ENCODE measurements around the gene FDX2.

The FDX2 gene

GRCh38 chr19:10289167-10289835 lies 26.5 kb downstream of the FDX2 start:
- peak overlapping the region; percentile 19 to 55 for H3K4me3 ChIP-seq (ENCODE audit: low read length in 2 of 2)
- H3K36me3 ChIP-seq (replicated peaks in 1 of 2; ENCODE audit: control insufficient read depth in 2 of 2, insufficient read depth in 2 of 2, low read length in 2 of 2) = peaks cover 0 to 19% of the 10 kb centered on the region in 2 donors
- H3K79me1 ChIP-seq (ENCODE audit: low read depth, low read length) = no peaks in the 10 kb centered on the region
- peaks cover 5 to 15% of the 10 kb centered on the region in 2 donors for H3K9me3 ChIP-seq (replicated peaks in 1 of 2; ENCODE audit: control insufficient read depth in 2 of 2, insufficient read depth in 1 of 2, low read depth in 1 of 2, low read length in 2 of 2)
- no peak overlapping the region for H2AK5ac ChIP-seq (ENCODE audit: low read depth, low read length)
- H3K18ac ChIP-seq (ENCODE audit: low read length) = peak overlapping the region; percentile 3
- no peak overlapping the region for H4K91ac ChIP-seq (ENCODE audit: low read depth, low read length, poor library complexity)
- H3K27me3 ChIP-seq (ENCODE audit: control insufficient read depth in 3 of 3, insufficient read depth in 3 of 3, low read depth in 1 of 3, low read length in 3 of 3) = peaks cover 49 to 82% (median 58%) of the 10 kb centered on the region in 3 experiments
- peak overlapping the region; percentile 33 for H3K9ac ChIP-seq (ENCODE audit: low read depth, low read length, poor library complexity)
- H2AFZ ChIP-seq (ENCODE audit: low read length) = peak overlapping the region; percentile 98
- H3K4me1 ChIP-seq (ENCODE audit: control insufficient read depth in 2 of 2, insufficient read depth in 1 of 2, low read depth in 1 of 2, low read length in 2 of 2) = peaks cover 26 to 32% of the 10 kb centered on the region in 2 donors
- no CpG with 5 or more reads among the region's 50 CpGs for WGBS, 2 donors (ENCODE audit: extremely low coverage in 2 of 2, insufficient read length in 2 of 2, insufficient replicate concordance in 1 of 2)
- H2BK120ac ChIP-seq (ENCODE audit: low read depth, low read length) = no peak overlapping the region
- DNase-seq (ENCODE audit: low spot score) = no peak
- no peak overlapping the region for H2BK15ac ChIP-seq (ENCODE audit: low read length)
- no peak overlapping the region for H3K27ac ChIP-seq (replicated peaks; ENCODE audit: low read length)
- H3K4me2 ChIP-seq (ENCODE audit: insufficient read depth, low read length, poor library complexity, severe bottlenecking) = peak overlapping the region; percentile 68
- no peak overlapping the region for H2BK5ac ChIP-seq (ENCODE audit: low read length)
- no peak overlapping the region for H3K4ac ChIP-seq (ENCODE audit: low read length)
- no peak overlapping the region for H4K8ac ChIP-seq (ENCODE audit: low read depth, low read length)
- peak overlapping the region; percentile 52 for H3K23ac ChIP-seq (ENCODE audit: low read depth, low read length, poor library complexity)
- no peak overlapping the region for H2BK12ac ChIP-seq (ENCODE audit: low read length)
- H3K14ac ChIP-seq (ENCODE audit: low read length) = no peak overlapping the region

GRCh38 chr19:10288662-10289166 lies 27.1 kb downstream of the FDX2 start:
- peak overlapping the region; percentile 19 to 55 for H3K4me3 ChIP-seq (ENCODE audit: low read length in 2 of 2)
- H2AFZ ChIP-seq (ENCODE audit: low read length) = peak overlapping the region; percentile 98
- no peak for DNase-seq (ENCODE audit: low spot score)
- H3K4me1 ChIP-seq (ENCODE audit: control insufficient read depth in 2 of 2, insufficient read depth in 1 of 2, low read depth in 1 of 2, low read length in 2 of 2) = peaks cover 26 to 32% of the 10 kb centered on the region in 2 donors
- peaks cover 43 to 76% (median 52%) of the 10 kb centered on the region in 3 experiments for H3K27me3 ChIP-seq (ENCODE audit: control insufficient read depth in 3 of 3, insufficient read depth in 3 of 3, low read depth in 1 of 3, low read length in 3 of 3)
- peak overlapping the region; percentile 1 for H3K18ac ChIP-seq (ENCODE audit: low read length)
- WGBS, 2 donors (ENCODE audit: extremely low coverage in 2 of 2, insufficient read length in 2 of 2, insufficient replicate concordance in 1 of 2) = no CpG with 5 or more reads among the region's 23 CpGs
- H4K91ac ChIP-seq (ENCODE audit: low read depth, low read length, poor library complexity) = no peak overlapping the region
- no peak overlapping the region for H4K8ac ChIP-seq (ENCODE audit: low read depth, low read length)
- H2AK5ac ChIP-seq (ENCODE audit: low read depth, low read length) = no peak overlapping the region
- peak overlapping the region; percentile 68 for H3K4me2 ChIP-seq (ENCODE audit: insufficient read depth, low read length, poor library complexity, severe bottlenecking)
- no peaks in the 10 kb centered on the region for H3K79me1 ChIP-seq (ENCODE audit: low read depth, low read length)
- peak overlapping the region; percentile 16 for H3K23ac ChIP-seq (ENCODE audit: low read depth, low read length, poor library complexity)
- H3K14ac ChIP-seq (ENCODE audit: low read length) = no peak overlapping the region
- no peak overlapping the region for H2BK5ac ChIP-seq (ENCODE audit: low read length)
- peak overlapping the region; percentile 9 for H3K9ac ChIP-seq (ENCODE audit: low read depth, low read length, poor library complexity)
- no peak overlapping the region for H3K4ac ChIP-seq (ENCODE audit: low read length)
- peaks cover 5 to 15% of the 10 kb centered on the region in 2 donors for H3K9me3 ChIP-seq (replicated peaks in 1 of 2; ENCODE audit: control insufficient read depth in 2 of 2, insufficient read depth in 1 of 2, low read depth in 1 of 2, low read length in 2 of 2)
- peaks cover 0 to 25% of the 10 kb centered on the region in 2 donors for H3K36me3 ChIP-seq (replicated peaks in 1 of 2; ENCODE audit: control insufficient read depth in 2 of 2, insufficient read depth in 2 of 2, low read length in 2 of 2)
- H2BK12ac ChIP-seq (ENCODE audit: low read length) = no peak overlapping the region
- H2BK15ac ChIP-seq (ENCODE audit: low read length) = no peak overlapping the region
- no peak overlapping the region for H3K27ac ChIP-seq (replicated peaks; ENCODE audit: low read length)
- H2BK120ac ChIP-seq (ENCODE audit: low read depth, low read length) = no peak overlapping the region

- peak within 1 kb of the TSS; percentile 92 for H3K23ac ChIP-seq (ENCODE audit: low read depth, low read length, poor library complexity)
- H3K9ac ChIP-seq (ENCODE audit: low read depth, low read length, poor library complexity) = peak within 1 kb of the TSS; percentile 50
- H3K4me1 ChIP-seq (ENCODE audit: control insufficient read depth in 2 of 2, insufficient read depth in 1 of 2, low read depth in 1 of 2, low read length in 2 of 2) = peaks cover 23 to 27% of the 10 kb centered on the region in 2 donors
- peak within 1 kb of the TSS; percentile 95 for H2BK15ac ChIP-seq (ENCODE audit: low read length)
- H2BK12ac ChIP-seq (ENCODE audit: low read length) = no peak within 1 kb of the TSS
- no peak within 1 kb of the TSS for H3K4ac ChIP-seq (ENCODE audit: low read length)
- peak within 1 kb of the TSS; percentile 47 for H3K14ac ChIP-seq (ENCODE audit: low read length)
- H3K9me3 ChIP-seq (replicated peaks in 1 of 2; ENCODE audit: control insufficient read depth in 2 of 2, insufficient read depth in 1 of 2, low read depth in 1 of 2, low read length in 2 of 2) = peaks cover 0 to 9% of the 10 kb centered on the region in 2 donors
- no peak within 1 kb of the TSS for H4K91ac ChIP-seq (ENCODE audit: low read depth, low read length, poor library complexity)
- H3K18ac ChIP-seq (ENCODE audit: low read length) = peak within 1 kb of the TSS; percentile 52
- no peak within 1 kb of the TSS for H3K27ac ChIP-seq (replicated peaks; ENCODE audit: low read length)
- peak within 1 kb of the TSS in 1 of 2 donors; percentile 60 for H3K4me3 ChIP-seq (ENCODE audit: low read length in 2 of 2)
- no peaks in the 10 kb centered on the region for H3K79me1 ChIP-seq (ENCODE audit: low read depth, low read length)
- no peak for DNase-seq (ENCODE audit: low spot score)
- H3K4me2 ChIP-seq (ENCODE audit: insufficient read depth, low read length, poor library complexity, severe bottlenecking) = peak within 1 kb of the TSS; percentile 56
- peak within 1 kb of the TSS; percentile 53 for H2AFZ ChIP-seq (ENCODE audit: low read length)
- H2AK5ac ChIP-seq (ENCODE audit: low read depth, low read length) = peak within 1 kb of the TSS; percentile 58
- no peak within 1 kb of the TSS for H4K8ac ChIP-seq (ENCODE audit: low read depth, low read length)
- H2BK5ac ChIP-seq (ENCODE audit: low read length) = peak within 1 kb of the TSS; percentile 19
- H2BK120ac ChIP-seq (ENCODE audit: low read depth, low read length) = no peak within 1 kb of the TSS
- H3K27me3 ChIP-seq (ENCODE audit: control insufficient read depth in 3 of 3, insufficient read depth in 3 of 3, low read depth in 1 of 3, low read length in 3 of 3) = peaks cover 28 to 60% (median 38%) of the 10 kb centered on the region in 3 experiments
- no CpG with 5 or more reads among the region's 59 CpGs for WGBS, 2 donors (ENCODE audit: extremely low coverage in 2 of 2, insufficient read length in 2 of 2, insufficient replicate concordance in 1 of 2)
- peaks cover 0 to 33% of the 10 kb centered on the region in 2 donors for H3K36me3 ChIP-seq (replicated peaks in 1 of 2; ENCODE audit: control insufficient read depth in 2 of 2, insufficient read depth in 2 of 2, low read length in 2 of 2)
These were observed 28.7 kb downstream of the FDX2 start, which contains the start of gene ICAM4 for GRCh38 chr19:10286803-10287737. TSS of gene ICAM4 (plus strand) at chr19:10286955. CDS start at chr19:10287013, 58 bp downstream.

All from neuronal stem cell (in vitro differentiated cells).